HG02759 (cell line): ENCODE results near the gene SREK1IP1.

Experiments used
- ATAC-seq: cut with Tn5 transposase; IDR thresholded peaks from one replicate; pipeline ENCODE4 v1.9.1; 2021; ENCODE audit warnings: mild to moderate bottlenecking, moderate library complexity; ENCODE audit not compliant: unreplicated experiment

The SREK1IP1 gene

DNA sequence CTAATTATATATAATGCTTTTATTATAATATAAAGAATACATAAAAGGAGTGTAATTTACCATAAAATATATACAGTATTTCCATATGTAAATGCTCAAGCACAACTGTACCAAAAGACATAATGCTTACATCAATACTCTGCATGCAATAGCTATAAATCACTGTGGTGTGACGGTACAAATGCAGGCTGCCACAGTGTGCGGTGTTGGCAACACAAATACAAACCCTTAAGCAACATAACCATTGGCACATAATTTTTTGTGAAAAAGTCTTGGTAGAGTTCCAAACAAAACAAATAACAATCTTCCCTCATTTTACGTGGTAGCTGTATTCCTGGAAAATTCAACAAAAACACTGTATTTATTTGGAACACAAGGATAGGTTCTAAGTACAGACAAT lies 80.1 kb downstream of the SREK1IP1 start:
- no peak for ATAC-seq

DNA sequence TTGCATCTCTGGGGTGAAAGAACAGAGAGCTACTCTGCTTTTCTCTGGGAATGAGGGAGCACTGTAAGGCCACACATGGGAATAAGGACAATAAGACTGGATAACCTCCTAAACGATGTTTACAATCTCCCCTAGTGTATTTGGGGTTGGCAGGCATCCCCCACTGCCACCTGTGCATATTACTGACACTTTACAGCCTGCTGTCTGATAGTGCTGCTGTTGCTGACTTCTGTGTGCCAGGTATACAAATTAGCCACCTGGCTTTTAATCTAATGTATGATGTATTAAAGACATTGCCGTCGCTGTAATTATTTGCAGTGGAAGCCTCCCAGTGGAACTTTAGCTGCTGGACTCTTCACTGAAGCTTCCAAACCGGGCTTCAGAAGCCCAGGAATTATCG lies 82.6 kb downstream of the SREK1IP1 start:
- no peak for ATAC-seq

DNA sequence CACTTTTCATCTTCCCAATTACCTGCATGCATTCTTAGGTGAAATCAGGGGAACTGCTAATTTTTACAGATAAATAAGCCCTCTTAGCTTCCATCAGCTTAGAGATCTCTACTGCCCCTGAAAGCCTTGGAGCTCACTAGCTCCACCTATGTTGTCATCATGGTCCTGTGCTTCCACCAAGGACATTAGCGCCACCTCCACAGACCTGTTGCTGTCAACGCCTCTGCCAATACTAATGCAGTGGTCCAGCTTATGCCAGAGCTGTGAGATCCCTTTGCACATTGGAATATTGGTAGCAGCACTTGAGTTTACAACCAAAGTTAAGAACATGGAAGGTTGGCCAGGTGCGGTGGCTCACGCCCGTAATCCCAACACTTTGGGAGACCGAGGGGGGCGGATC lies 85.9 kb downstream of the SREK1IP1 start:
- ATAC-seq: no peak

DNA sequence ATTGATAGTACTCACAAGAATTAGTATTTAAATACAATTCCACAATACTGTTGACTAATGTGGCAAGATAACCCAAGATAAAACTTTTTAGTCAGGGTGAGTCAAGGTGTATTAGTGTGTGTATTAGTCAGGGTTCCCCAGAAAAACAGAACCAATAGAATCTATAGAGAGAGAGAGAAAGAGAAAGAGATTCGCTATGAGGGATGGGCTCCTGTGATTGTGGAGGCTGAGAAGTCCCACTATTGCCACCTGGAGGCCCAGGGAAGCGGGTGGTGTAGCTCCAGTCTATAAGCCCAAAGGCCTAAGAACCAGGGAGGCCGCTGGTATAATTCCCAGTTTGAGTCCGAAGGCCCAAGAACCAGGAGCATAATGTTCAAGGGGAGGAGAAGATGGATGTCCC lies 88.2 kb downstream of the SREK1IP1 start:
- ATAC-seq: no peak

DNA sequence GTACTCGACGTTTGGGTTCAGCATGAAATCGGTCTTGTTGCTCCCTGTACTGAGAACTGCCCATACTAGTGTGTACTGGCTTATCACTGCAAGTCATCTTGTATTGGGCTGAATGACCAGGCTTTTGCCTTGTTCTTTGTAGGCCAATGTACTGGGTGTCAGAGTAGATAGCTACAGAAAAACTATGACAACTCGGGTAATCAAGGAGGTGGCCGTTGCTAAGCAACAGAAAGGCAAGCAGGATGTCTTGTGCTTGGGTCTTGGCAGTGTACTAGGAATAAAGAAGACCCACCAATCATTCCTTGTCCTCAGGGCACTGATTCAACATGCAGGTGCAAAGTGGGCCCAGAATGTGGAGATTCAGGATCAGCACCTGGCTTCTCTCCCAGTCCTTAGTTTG lies 90.1 kb downstream of the SREK1IP1 start:
- no peak for ATAC-seq

DNA sequence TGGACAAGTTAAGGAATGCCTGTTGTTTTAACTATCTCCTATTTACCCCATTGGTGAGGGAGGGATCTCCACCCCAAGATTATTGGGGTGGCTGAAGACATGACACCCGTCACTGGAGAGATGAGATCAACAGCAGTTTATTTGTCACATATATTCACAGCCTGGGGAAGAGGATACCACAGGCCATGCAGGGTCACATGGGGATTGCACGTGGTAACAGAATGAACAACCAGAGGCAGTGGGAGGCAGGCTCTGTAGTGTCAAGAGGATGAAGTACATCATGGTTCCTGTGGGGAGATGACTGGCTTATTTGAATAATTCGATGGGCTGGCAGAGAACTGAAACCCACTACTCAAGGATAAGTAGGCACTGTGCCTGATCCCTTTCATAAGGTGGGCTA lies 96.8 kb downstream of the SREK1IP1 start:
- no peak for ATAC-seq

DNA sequence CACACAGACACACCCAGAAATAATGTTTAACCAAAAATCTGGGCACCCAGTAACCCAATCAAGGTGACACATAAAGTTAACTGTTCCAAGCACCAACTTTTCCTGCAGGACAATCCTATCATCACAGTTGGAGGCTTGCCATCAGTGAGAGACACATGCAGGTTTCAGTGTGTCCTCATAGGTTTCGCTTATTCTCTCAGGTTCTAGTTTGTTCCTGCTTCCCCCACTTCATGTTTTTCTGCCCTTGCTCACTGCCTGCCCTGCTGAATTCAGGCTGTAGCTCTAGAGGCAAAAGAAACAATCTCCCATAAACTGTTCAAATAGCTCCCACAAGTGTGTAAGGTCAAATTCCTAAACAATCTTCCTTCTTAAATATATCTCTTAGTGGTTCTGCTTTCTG lies 98.2 kb downstream of the SREK1IP1 start:
- no peak for ATAC-seq
